Astrocyte of the hippocampus (primary cell): ENCODE data around the gene KIF1C.

Source experiments
- DNase-seq: peaks from one replicate; pipeline ENCODE4 v3.0.0; 2011; ENCODE audit warnings: low read depth, low spot score

KIF1C gene

DNA sequence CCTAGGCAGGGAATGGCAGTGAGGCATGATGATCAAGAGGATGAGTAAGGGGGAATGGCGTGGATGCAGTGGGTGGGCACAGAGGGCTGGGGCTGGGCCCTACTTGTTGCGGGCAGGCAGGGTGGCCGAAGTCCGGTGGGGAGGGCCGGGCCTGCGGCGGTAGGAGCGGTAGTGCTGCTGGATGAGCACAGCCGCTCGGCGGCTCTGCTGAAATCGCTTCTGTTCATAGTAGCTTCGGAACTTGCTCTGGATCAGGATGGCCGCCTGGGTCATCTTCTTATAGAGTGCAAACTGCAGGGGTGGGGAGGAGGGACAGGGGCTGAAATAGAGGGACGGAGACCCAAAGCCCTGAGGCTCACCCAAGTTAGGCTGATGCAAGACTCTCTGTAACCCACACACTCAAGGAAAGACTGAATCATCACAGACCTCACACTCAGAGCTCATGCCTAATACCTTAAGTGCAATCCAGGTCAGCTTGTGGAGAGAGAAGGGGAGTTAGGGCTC lies 28.7 kb upstream of the KIF1C start:
- DNase-seq = peak; percentile 89

DNA sequence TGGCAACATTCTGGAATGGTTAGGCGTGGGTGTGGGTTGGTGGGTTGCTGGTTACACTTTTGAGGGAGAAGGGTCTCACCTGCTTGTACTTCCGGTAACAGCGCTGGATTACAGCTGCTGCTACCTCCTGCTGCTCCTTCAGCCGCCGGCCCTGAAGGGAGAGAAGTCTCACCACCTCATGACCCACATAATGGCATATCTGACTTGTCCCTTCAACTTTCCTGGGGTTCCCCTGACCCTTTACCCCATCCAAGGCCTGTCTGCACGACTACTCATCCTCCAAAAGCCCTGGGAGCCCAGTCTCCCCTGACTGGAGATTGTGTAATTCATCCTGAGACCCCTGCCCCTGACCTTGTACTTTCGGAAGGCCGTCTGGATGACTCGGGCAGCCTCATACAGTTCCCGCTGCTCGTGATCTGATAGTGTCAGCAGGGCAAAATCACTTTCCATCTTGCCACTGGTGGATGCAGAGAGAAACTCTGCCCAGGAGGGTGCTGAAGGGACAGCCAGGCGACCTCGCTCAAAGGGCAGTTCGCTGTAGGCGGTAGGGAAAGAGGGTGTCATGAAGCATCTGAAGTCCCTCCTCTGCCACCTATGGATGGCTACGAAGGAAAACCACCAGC lies 28.1 kb upstream of the KIF1C start:
- peak; percentile 46 for DNase-seq

- no peak for DNase-seq
Measured at GRCh38 chr17:4970273-4970672, 27.5 kb upstream of the KIF1C start.

DNA sequence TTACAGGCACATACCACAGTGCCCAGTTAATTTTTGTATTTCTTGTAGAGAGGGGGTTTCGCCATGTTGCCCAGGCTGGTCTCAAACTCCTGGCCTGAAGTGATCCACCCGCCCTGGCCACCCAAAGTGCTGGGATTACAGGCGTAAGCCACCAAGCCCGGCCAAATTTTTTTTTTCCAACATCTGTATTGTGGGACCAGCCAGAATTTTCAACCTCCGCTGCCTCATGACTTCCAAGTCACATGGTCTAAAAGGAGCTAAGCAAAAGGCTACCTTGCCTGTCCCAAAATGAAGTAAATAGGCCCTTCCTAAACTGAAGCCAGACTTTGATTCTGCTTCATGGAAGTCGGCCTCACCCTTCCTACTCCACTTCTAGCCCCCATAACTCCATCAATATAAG lies 25.9 kb upstream of the KIF1C start:
- DNase-seq = no peak

GRCh38 chr17:4972322-4972721 lies 25.4 kb upstream of the KIF1C start:
- no peak for DNase-seq

DNA sequence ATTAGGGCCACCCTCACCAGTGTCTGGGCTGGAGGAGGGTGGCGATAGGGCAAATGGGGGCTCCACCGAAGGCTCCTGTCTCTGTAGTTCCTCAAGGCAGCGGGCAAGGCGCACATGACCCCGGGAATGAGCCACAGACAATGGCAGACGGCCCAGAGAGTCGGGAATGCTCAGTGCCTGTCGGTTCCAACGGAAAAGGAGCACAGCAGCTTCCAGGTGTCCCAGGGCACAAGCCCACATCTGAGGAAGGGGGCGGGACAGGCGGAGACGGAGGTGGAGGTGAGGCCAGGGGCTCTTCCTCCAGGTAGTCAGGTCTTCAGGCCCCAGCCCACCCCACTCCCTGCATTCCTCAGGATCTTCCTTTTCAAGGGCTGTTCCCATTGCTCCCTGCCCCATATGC lies 25.0 kb upstream of the KIF1C start:
- DNase-seq = no peak

DNA sequence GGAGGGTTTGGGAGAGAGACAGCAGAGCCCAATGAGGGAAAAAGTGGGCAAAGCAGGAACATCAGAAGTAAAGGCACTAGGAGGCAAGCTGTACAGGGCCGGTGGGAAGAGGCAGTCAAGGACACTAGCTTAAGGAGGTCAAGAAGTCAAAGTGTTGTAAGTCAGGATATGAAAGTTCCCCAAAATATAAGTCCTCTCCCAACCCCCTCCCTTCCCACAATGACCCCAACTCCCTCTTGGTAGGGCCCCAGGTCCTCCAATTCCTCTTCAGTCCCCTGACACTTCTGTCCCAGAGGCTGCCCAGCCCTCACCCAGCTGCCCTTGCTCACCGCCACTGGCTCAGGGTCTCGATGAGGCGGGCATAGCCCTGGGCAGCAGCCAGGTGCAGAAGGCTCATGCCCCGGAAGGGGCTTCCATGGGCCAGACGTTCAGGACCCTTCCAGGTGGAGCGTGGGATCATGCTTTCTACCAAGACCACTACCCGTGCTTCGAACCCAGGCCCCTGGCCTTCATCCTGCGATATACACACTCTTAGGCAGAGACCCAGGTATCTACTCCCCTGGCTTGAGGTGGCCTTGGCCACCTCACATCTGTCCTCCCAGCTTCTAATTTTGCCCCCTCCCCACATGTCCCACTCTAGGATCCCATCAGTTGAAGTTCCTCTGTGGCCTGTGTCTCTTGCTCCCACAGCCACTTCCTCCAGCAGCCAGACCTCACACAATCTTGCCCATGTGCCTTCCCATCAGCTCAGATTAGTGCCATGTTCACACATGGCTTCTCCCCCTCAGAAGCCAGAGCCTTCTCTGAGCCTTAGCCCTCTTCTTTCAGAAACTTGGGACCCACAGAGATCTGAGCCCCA lies 24.3 kb upstream of the KIF1C start:
- DNase-seq = no peak

DNA sequence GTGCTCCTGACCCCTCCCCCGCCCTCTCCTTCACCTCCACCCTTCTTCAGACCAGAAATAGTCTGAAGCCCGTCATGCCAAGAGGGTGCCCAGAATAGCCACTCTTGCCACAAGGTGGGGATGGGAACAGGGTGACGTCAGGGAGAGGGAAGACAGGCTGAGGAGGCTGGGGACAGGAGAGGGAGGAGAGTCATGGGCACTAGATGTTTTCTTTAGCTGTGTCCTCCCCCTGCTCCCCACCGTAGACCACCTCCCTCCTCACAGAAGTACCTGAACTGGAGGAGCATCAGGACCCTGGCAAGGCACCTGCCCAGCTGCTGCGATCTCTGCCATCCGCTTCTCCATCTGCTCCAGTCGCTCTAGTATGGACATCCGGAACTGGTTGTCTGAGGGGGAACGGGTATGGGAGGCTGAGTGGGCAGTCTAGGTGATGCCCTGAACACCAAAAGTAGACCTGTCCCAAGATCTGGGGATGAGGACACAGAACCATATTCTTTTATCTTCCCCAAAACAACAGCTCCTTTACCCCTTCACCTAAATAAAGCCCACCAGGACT lies 23.6 kb upstream of the KIF1C start:
- DNase-seq = no peak

DNA sequence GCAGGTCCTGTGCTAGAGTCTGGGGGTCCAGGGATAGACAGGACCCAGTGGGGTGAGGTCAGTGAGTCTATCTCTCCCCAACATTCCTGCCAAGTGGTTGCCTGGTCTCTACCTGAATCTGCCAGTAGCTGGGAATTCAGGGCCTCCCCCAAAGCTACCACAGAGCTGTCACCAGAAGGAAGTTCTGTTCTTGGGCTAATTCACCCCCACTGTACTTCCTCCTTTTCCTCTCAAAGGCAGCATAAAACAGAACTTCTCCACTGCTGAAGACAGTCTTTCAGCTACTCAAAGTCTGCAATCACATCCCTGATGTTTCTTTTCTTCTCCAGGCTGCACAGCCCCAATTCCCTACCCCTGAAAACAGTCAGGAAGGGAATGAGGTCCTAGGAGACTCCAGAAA lies 19.0 kb upstream of the KIF1C start:
- DNase-seq = no peak

DNA sequence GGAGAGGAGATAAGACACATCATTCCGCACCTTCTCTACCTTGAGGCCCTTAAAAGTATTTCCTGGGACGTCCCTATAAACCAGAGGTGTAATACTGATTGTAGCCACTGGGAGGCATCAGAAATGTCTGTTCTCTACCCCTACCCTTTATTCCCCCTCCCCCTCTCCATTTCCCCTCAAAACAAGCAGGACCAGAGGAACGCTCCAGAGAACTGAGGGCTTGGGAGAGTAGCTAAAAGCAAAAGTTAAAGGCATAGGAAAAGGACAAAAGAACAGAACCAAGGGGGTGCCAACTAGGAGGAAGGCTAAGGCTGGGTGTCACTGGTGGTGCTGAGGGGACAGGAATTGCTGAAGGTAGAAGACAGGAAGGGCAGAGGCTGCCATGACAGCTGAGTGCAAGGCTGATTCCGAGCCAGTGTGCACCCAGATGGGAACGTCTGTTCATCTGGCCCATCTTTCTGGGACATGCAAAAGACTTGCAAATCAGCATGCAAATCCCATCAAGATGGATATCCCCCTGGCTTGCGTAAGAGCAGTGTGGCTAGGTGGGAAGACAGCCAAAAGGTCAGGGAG lies 17.0 kb upstream of the KIF1C start:
- peak; percentile 78 for DNase-seq

- DNase-seq = no peak
Measured at GRCh38 chr17:4982305-4982704, 15.4 kb upstream of the KIF1C start.

DNA sequence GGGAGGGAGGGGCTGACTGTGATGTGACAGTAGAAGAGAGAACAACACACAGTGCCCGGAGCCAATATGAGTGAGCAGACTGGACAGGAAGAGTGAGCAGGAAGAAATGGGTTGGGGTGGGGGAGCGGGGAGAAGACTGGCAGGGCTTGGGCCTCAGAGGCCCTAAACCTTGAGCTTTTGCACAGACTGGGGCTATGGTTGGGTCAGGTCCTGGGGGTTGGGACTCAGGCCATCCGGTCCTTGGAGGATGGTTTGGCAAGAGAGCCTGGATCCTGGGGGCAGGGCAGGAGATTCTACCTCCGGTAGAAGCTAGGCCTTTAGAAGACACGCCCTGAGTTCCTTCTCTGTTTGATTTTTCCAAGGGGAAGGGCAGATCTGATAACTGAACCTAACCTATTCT lies 11.3 kb upstream of the KIF1C start:
- no peak for DNase-seq

- DNase-seq = peak; percentile 87
Measured at GRCh38 chr17:4986951-4987766, 10.6 kb upstream of the KIF1C start, which contains the start of gene CAMTA2. Gene CAMTA2, minus strand, starts transcription at chr17:4987675. Its CDS starts 1,453 bp downstream, at chr17:4986222.

GRCh38 chr17:4987767-4988567 lies 9.8 kb upstream of the KIF1C start:
- DNase-seq = peak; percentile 21

- DNase-seq = no peak
Measured at GRCh38 chr17:4994081-4994595, 3.6 kb upstream of the KIF1C start.

- peak; percentile 20 for DNase-seq
Measured at GRCh38 chr17:4998027-4998731, 429 bp downstream of the KIF1C start.

- no peak for DNase-seq
Measured at GRCh38 chr17:4998732-4999429, 1.1 kb downstream of the KIF1C start.

DNA sequence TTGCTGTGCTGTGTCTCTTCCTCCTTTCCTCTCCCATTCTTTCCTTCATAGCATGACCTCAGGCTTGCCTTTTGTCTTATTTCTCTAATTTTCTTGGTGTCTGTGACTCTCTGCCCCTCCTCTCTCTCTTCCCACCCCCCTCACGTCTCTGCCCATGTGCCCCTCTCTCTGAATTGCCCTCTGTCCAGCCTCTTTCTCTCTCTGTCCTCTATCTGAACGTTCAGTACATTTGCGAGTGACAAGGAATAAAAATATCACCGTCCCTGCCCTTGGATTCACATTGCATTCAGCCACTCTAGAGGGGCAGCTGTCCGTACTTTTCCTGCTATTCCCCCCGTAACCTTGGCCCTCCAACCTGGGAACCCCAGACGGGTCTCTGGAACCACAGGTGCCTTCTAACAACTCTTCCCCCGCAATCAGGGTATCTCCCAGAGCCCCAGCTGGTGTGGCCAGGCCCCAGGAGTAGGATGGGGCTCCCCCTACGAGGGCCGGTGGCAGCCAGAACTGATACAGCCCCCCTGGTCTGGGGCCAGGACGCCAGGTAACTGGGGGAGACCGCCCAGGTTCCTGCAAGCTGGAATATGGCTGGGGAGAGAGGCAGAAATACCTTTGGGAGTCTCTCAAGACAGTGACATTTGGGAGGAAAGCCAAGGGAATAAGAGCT lies 1.8 kb downstream of the KIF1C start:
- DNase-seq = no peak

GRCh38 chr17:5000237-5000639 lies 2.5 kb downstream of the KIF1C start:
- peak; percentile 36 for DNase-seq
